ENCODE data around the gene ENG. TPM values are rescaled to one million over a fixed set of nuclear protein-coding genes. Genes with fewer than 3 reads are reported as not detected.
A peak's percentile ranks its signal among the peaks of the same experiment; 100 is the strongest.

ENG gene
- total RNA-seq, 1 experiment from 2014 or later = 0.76 TPM

DNA sequence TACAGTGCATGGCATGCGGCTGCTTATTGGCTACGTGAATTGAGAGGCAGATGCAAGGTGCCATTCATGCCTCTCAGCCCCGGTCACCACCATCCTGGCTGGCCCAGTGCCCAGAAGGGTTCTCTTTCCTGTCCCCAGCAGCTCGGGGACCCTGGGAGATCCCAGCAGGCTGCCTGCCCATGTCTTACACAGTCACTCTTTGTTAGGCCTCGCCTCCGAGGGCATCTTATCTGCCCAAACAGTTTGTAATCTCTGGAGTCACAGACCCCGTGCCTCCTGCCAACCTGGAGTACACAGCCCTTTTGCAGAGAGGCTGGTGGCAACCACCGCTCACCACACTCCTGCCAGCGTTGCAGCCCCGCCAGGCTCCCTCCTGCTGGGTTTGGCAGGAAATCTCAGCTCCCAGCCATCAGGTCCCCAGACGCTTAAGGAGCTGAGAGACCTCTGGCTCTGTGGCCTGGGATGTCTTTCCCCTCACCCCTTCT is 30.0 kb upstream of the ENG start:
- H3K27me3 ChIP-seq (ENCODE audit: insufficient read depth, low read length) = no peaks in the 10 kb centered on the region
- peaks cover 18 to 23% of the 10 kb centered on the region in 2 experiments; a peak in 3 of 4 replicates for H3K4me1 ChIP-seq (ENCODE audit: control insufficient read depth in 1 of 2, insufficient read depth in 2 of 2, low read length in 2 of 2)
- H3K9ac ChIP-seq (ENCODE audit: low read length) = no peak overlapping the region
- DNase-seq (ENCODE audit: low read depth, low spot score) = no peak
- no peaks in the 10 kb centered on the region for H3K79me2 ChIP-seq (ENCODE audit: insufficient read depth, low read length)
- ChIA-PET CTCF (interaction anchor here (2.1 kb wide), 1 partner anchor 15 kb away, joined by 7 read pairs; no protein-coding TSS in a partner anchor), POLR2A (interaction anchor here (1.0 kb wide), 1 partner anchor 13 kb away, joined by 3 read pairs; no protein-coding TSS in a partner anchor), RAD21 (ENCODE audit: low non-redundant PET in 1 of 2, low total read pairs in 2 of 2, uncharacterized antibody in 2 of 2, unreplicated experiment in 2 of 2) (interaction anchor here in 1 of 2 experiments (0.6 kb wide), 1 partner anchor 60 kb away, joined by 3 read pairs; no protein-coding TSS in a partner anchor)
- no peak for TF ChIP-seq CEBPB (IDR thresholded peaks at IDR 0.05; ENCODE audit: low read depth)
- no peak for TF ChIP-seq EGR1 (IDR thresholded peaks at IDR 0.05; ENCODE audit: low read depth)
- TF ChIP-seq, protein P1, sequence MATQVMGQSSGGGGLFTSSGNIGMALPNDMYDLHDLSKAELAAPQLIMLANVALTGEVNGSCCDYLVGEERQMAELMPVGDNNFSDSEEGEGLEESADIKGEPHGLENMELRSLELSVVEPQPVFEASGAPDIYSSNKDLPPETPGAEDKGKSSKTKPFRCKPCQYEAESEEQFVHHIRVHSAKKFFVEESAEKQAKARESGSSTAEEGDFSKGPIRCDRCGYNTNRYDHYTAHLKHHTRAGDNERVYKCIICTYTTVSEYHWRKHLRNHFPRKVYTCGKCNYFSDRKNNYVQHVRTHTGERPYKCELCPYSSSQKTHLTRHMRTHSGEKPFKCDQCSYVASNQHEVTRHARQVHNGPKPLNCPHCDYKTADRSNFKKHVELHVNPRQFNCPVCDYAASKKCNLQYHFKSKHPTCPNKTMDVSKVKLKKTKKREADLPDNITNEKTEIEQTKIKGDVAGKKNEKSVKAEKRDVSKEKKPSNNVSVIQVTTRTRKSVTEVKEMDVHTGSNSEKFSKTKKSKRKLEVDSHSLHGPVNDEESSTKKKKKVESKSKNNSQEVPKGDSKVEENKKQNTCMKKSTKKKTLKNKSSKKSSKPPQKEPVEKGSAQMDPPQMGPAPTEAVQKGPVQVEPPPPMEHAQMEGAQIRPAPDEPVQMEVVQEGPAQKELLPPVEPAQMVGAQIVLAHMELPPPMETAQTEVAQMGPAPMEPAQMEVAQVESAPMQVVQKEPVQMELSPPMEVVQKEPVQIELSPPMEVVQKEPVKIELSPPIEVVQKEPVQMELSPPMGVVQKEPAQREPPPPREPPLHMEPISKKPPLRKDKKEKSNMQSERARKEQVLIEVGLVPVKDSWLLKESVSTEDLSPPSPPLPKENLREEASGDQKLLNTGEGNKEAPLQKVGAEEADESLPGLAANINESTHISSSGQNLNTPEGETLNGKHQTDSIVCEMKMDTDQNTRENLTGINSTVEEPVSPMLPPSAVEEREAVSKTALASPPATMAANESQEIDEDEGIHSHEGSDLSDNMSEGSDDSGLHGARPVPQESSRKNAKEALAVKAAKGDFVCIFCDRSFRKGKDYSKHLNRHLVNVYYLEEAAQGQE (IDR thresholded peaks at IDR 0.05; ENCODE audit: low read depth) = no peak
- no peak for TF ChIP-seq ZFX (IDR thresholded peaks at IDR 0.05)
- TF ChIP-seq RAD21 (IDR thresholded peaks at IDR 0.05; ENCODE audit: low read depth) = no peak
- TF ChIP-seq ELF1 (IDR thresholded peaks at IDR 0.05; ENCODE audit: borderline replicate concordance, low read depth) = no peak
- TF ChIP-seq, protein P2, sequence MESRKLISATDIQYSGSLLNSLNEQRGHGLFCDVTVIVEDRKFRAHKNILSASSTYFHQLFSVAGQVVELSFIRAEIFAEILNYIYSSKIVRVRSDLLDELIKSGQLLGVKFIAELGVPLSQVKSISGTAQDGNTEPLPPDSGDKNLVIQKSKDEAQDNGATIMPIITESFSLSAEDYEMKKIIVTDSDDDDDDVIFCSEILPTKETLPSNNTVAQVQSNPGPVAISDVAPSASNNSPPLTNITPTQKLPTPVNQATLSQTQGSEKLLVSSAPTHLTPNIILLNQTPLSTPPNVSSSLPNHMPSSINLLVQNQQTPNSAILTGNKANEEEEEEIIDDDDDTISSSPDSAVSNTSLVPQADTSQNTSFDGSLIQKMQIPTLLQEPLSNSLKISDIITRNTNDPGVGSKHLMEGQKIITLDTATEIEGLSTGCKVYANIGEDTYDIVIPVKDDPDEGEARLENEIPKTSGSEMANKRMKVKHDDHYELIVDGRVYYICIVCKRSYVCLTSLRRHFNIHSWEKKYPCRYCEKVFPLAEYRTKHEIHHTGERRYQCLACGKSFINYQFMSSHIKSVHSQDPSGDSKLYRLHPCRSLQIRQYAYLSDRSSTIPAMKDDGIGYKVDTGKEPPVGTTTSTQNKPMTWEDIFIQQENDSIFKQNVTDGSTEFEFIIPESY (IDR thresholded peaks at IDR 0.05; ENCODE audit: extremely low read depth, insufficient replicate concordance, low read length) = no peak
- no peak for TF ChIP-seq TCF7L2 (IDR thresholded peaks at IDR 0.05; ENCODE audit: borderline replicate concordance, extremely low read depth, insufficient read depth, insufficient read length)
- TF ChIP-seq, protein P3, sequence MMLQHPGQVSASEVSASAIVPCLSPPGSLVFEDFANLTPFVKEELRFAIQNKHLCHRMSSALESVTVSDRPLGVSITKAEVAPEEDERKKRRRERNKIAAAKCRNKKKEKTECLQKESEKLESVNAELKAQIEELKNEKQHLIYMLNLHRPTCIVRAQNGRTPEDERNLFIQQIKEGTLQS (IDR thresholded peaks at IDR 0.05) = no peak
- no peak for TF ChIP-seq SP1 (IDR thresholded peaks at IDR 0.05; ENCODE audit: low read depth)
- TF ChIP-seq JUND (IDR thresholded peaks at IDR 0.05) = no peak
- TF ChIP-seq EZH2phosphoT487 (IDR thresholded peaks at IDR 0.05; ENCODE audit: borderline replicate concordance) = no peak
- TF ChIP-seq, protein P4, sequence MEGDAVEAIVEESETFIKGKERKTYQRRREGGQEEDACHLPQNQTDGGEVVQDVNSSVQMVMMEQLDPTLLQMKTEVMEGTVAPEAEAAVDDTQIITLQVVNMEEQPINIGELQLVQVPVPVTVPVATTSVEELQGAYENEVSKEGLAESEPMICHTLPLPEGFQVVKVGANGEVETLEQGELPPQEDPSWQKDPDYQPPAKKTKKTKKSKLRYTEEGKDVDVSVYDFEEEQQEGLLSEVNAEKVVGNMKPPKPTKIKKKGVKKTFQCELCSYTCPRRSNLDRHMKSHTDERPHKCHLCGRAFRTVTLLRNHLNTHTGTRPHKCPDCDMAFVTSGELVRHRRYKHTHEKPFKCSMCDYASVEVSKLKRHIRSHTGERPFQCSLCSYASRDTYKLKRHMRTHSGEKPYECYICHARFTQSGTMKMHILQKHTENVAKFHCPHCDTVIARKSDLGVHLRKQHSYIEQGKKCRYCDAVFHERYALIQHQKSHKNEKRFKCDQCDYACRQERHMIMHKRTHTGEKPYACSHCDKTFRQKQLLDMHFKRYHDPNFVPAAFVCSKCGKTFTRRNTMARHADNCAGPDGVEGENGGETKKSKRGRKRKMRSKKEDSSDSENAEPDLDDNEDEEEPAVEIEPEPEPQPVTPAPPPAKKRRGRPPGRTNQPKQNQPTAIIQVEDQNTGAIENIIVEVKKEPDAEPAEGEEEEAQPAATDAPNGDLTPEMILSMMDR (IDR thresholded peaks at IDR 0.05 in 2 of 3, conservative IDR thresholded peaks at IDR 0.05 in 1 of 3; ENCODE audit: borderline replicate concordance in 1 of 3, insufficient read depth in 1 of 3, low read depth in 2 of 3, low read length in 2 of 3) = no peak
- no peak for TF ChIP-seq CBX3 (IDR thresholded peaks at IDR 0.05; ENCODE audit: low read depth)
- no peak for TF ChIP-seq POLR2AphosphoS5 (IDR thresholded peaks at IDR 0.05; ENCODE audit: low read depth, low read length)
- TF ChIP-seq POLR2A (IDR thresholded peaks at IDR 0.05; ENCODE audit: borderline replicate concordance, extremely low read depth, insufficient read depth, insufficient read length) = no peak
- no peak for TF ChIP-seq FOSL1 (IDR thresholded peaks at IDR 0.05; ENCODE audit: low read depth)
- TF ChIP-seq YY1 (IDR thresholded peaks at IDR 0.05; ENCODE audit: extremely low read depth, insufficient replicate concordance, low read depth, low read length) = no peak
- TF ChIP-seq EZH2 (IDR thresholded peaks at IDR 0.05) = no peak
- H3K9me3 ChIP-seq (ENCODE audit: control insufficient read depth in 1 of 2, insufficient read depth in 1 of 2, low read depth in 1 of 2, low read length in 2 of 2) = no peaks in the 10 kb centered on the region
- no peak overlapping the region for H2AFZ ChIP-seq (ENCODE audit: low read depth, low read length, poor library complexity, severe bottlenecking)
- H3K4me3 ChIP-seq (replicated peaks in 1 of 2; ENCODE audit: low read depth in 1 of 2, low read length in 2 of 2) = no peak overlapping the region
- H4K20me1 ChIP-seq (ENCODE audit: insufficient read depth) = no peaks in the 10 kb centered on the region
- ATAC-seq = peak; percentile 70
- peak overlapping the region; percentile 64 for H3K27ac ChIP-seq (ENCODE audit: low read depth, low read length)
- H3K4me2 ChIP-seq (ENCODE audit: low read length) = peak overlapping the region; percentile 6; the same call in 1 of the 2 replicates
- intact Hi-C loops (cut with micrococcal nuclease) = no loop called here
- H3K9me2 ChIP-seq (ENCODE audit: insufficient read depth) = no peaks in the 10 kb centered on the region
- BruUV-seq (replicated peaks) = no TSS peak
- peaks cover 7 to 15% of the 10 kb centered on the region in 2 experiments; a peak in 3 of 4 replicates for H3K36me3 ChIP-seq (ENCODE audit: control insufficient read depth in 1 of 2, insufficient read depth in 2 of 2, low read length in 2 of 2)
